ENCODE measurements around the gene TBPL2. TPM values are rescaled to one million over a fixed set of nuclear protein-coding genes. Genes with fewer than 3 reads are reported as not detected.

The TBPL2 gene
- total RNA-seq, 1 donor from 2014 or later = not detected

- Mint-ChIP-seq H3K27me3 (peaks cover 12% of the 10 kb centered on the region), H3K4me1 (ENCODE audit: unreplicated experiment) (peaks cover 8% of the 10 kb centered on the region), H3K36me3 (no peaks in the 10 kb centered on the region), H3K9me3 (no peaks in the 10 kb centered on the region), H3K27ac (no peak overlapping the region), H3K4me3 (no peak overlapping the region)
- TF ChIP-seq CTCF (conservative IDR thresholded peaks at IDR 0.05) = no peak
- no peak for DNase-seq (ENCODE audit: extremely low spot score, unreplicated experiment)
These were observed 6.3 kb downstream of the TBPL2 start for GRCh38 chr14:55433880-55434804.

GRCh38 chr14:55432628-55433027 lies 7.8 kb downstream of the TBPL2 start:
- peaks cover 3% of the 10 kb centered on the region for H3K27me3 Mint-ChIP-seq
- no peak for TF ChIP-seq CTCF (conservative IDR thresholded peaks at IDR 0.05)
- no peaks in the 10 kb centered on the region for H3K9me3 Mint-ChIP-seq

GRCh38 chr14:55430024-55430690 lies 10.3 kb downstream of the TBPL2 start:
- peak; percentile 64 for TF ChIP-seq CTCF (conservative IDR thresholded peaks at IDR 0.05)
- no peaks in the 10 kb centered on the region for H3K9me3 Mint-ChIP-seq
- no peaks in the 10 kb centered on the region for H3K36me3 Mint-ChIP-seq
- H3K4me3 Mint-ChIP-seq = peak overlapping the region; percentile 62
- H3K27me3 Mint-ChIP-seq = peaks cover 3% of the 10 kb centered on the region
- H3K4me1 Mint-ChIP-seq (ENCODE audit: unreplicated experiment) = peaks cover 4% of the 10 kb centered on the region
- H3K27ac Mint-ChIP-seq = peak overlapping the region; percentile 91
- DNase-seq (ENCODE audit: extremely low spot score, unreplicated experiment) = no peak

More at GRCh38 chr14:55432628-55433027, 7.8 kb downstream of the TBPL2 start:
- Mint-ChIP-seq H3K4me3 (no peak overlapping the region), H3K4me1 (ENCODE audit: unreplicated experiment) (peaks cover 4% of the 10 kb centered on the region), H3K36me3 (no peaks in the 10 kb centered on the region), H3K27ac (no peak overlapping the region)
- DNase-seq (ENCODE audit: extremely low spot score, unreplicated experiment) = no peak

GRCh38 chr14:55427439-55427838 lies 13.0 kb downstream of the TBPL2 start:
- Mint-ChIP-seq H3K4me1 (ENCODE audit: unreplicated experiment) (peaks cover 4% of the 10 kb centered on the region), H3K27ac (no peak overlapping the region), H3K9me3 (no peaks in the 10 kb centered on the region), H3K4me3 (no peak overlapping the region), H3K27me3 (peaks cover 7% of the 10 kb centered on the region), H3K36me3 (no peaks in the 10 kb centered on the region)
- no peak for TF ChIP-seq CTCF (conservative IDR thresholded peaks at IDR 0.05)
- DNase-seq (ENCODE audit: extremely low spot score, unreplicated experiment) = no peak

GRCh38 chr14:55426891-55427290 lies 13.5 kb downstream of the TBPL2 start:
- TF ChIP-seq CTCF (conservative IDR thresholded peaks at IDR 0.05) = no peak
- no peak for DNase-seq (ENCODE audit: extremely low spot score, unreplicated experiment)
- Mint-ChIP-seq H3K27me3 (peaks cover 7% of the 10 kb centered on the region), H3K4me1 (ENCODE audit: unreplicated experiment) (peaks cover 4% of the 10 kb centered on the region), H3K36me3 (no peaks in the 10 kb centered on the region), H3K27ac (no peak overlapping the region), H3K9me3 (no peaks in the 10 kb centered on the region), H3K4me3 (no peak overlapping the region)

Data from type B pancreatic cell (in vitro differentiated cells).